Cerebellar nuclear complex (tissue), 1 donor: ENCODE measurements around the gene KDSR.

Experiments
- DNase-seq, 2 experiments: peaks; one replicate each; lab custom pipeline; 2025; lab: John Stamatoyannopoulos, UW

The KDSR gene

GRCh38 chr18:63320123-63320974 is 46.7 kb downstream of the KDSR start:
- no peak for DNase-seq

GRCh38 chr18:63319383-63320122 is 47.5 kb downstream of the KDSR start, which contains the start of gene BCL2:
Gene BCL2 (minus strand): TSS chr18:63319769.
- no peak for DNase-seq

- no peak for DNase-seq
These were observed 48.1 kb downstream of the KDSR start for GRCh38 chr18:63318889-63319382.

DNA sequence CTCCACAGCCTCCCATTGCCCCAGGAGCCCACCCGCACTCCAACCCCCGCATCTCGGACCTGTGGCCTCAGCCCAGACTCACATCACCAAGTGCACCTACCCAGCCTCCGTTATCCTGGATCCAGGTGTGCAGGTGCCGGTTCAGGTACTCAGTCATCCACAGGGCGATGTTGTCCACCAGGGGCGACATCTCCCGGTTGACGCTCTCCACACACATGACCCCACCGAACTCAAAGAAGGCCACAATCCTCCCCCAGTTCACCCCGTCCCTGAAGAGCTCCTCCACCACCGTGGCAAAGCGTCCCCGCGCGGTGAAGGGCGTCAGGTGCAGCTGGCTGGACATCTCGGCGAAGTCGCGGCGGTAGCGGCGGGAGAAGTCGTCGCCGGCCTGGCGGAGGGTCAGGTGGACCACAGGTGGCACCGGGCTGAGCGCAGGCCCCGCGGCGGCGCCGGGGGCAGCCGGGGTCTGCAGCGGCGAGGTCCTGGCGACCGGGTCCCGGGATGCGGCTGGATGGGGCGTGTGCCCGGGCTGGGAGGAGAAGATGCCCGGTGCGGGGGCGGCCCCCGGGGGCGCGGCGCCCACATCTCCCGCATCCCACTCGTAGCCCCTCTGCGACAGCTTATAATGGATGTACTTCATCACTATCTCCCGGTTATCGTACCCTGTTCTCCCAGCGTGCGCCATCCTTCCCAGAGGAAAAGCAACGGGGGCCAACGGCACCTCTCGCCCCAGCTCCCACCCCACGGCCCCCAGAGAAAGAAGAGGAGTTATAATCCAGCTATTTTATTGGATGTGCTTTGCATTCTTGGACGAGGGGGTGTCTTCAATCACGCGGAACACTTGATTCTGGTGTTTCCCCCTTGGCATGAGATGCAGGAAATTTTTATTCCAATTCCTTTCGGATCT is 48.8 kb downstream of the KDSR start:
- DNase-seq = no peak

DNA sequence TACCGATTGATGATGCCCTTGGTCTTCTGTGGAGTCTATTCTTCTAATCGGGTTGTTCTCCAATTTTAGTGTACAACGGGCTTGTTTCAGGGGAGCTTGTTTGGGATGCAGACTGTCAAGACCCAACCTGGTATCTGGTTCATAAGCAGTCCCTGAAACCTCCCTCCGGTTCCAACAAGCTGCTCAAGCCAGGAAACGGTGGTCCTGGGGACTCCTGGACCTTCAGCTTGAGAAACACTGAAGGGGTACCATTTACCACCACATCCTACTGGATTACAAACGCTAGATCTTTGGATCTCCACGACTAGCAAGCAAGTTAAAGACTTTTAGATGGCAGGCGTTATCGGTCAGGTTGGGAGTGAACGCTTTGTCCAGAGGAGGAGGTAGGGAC is 49.5 kb downstream of the KDSR start:
- DNase-seq = no peak

DNA sequence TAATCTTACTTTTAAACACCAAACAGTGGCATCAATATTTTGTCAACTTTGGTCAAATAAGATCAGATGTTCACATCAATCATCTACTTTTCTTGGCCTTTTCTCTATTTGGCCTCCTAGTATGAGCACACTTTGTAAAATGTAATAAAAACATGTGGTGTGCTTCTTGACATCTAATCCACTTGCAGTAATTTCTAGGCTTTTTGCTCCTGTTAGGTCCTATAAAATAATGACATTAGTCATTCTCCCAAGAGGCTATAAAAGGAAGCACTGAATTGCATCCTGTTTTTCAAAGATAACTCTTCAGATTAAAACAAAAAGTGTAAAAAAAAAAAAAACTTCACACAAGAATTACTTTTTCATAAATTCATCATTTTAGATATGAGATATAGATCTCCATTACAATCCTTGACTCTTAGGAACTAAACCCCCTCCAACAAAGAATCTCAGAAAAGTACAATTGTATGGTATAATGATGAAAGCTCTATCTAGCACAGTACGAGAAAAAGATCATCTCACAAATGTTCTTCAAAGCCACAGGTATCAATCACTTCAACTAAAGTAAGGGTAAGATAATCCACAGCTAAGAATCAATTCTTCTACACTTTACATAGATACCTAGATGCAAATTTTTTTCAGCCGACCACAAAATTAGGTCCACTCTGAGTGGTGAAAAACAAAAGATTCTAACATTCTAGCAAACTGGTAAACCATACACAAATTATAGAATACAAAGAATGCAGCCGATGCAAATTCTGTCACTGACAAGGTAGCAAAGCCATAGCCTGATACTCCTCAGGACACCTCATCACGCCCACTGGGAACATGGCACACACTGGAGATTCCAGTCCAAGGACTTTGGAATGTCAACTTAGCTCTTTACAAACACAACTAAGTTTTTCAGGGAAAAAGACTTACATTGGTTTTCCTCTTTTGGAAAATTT is 50.1 kb downstream of the KDSR start:
- no peak for DNase-seq

DNA sequence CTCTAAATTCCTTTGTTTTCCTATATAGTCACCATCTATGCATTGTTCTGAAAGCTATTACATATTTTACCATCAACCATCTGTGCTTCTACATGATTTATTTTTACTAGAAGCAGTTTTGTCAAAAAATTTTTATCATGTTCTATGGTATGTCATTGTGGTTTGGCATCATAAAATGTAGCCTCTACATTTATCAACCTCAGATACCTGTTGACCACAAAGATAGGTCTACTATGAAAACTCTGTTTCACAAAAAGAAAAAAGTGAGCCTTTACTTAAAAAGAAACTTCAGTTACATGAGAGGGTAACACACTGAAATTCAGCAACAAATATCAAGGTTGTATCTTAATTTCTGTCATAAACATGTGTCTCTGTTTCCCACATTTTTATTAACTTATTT is 51.1 kb downstream of the KDSR start:
- no peak for DNase-seq

DNA sequence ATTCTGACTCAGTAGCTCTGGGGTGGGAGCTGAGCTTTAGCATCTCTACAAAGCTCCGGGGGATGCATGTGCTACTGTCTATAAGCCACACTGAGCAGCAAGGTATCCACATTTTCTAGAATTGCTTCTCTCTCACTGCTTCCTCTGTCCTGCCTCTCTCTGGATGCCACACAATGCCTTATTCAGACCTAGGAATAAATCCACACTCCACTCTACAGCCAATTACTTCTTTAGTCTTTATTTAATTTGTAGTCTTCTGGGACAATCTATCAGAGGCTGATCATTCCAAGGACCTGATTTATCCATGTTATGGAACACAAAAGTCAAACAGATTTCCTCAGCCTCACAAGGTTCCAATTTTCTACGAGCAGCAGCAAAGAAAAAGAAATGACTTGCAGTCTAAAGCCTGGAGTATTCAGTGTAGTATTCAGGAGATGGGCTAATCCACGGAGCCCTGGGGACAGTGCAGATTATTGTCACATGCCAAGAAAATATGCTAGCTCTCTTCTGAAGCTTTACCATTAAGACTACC is 51.8 kb downstream of the KDSR start:
- DNase-seq = no peak

DNA sequence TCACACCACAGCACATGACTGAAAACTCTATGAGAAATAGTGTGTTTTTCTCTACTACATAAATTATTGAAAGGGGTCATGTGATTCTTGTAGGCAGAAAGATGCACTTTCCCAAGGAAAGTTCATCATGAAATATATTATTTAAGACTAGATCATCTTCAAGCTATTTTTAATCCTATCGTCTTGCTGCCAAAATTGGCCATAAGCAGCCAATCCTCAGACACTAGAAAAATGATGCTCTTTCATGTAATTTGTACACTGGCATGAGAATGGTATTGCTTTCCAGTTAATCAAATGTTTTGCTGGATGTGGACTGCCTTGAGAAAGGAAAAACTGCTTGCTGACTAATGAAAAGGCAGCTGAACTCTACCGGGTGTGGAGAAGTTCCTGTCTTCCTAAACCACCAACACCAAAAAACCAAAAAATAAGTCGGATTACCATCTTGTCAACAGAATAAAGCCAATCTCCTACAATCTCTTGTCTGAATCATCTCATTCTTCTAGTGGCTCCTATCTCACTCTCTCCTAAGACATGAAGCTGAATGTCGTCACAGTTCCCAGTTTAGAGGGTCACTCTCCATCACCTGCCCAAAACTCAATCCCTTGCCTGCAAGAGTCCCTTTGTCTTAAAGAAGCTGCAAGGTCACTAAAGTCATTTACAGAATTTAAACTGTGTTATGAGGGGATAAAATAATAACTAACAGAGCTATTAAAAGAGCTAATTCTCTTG is 52.8 kb downstream of the KDSR start:
- DNase-seq = no peak

- no peak for DNase-seq
These were observed 53.5 kb downstream of the KDSR start for GRCh38 chr18:63313396-63313917.

DNA sequence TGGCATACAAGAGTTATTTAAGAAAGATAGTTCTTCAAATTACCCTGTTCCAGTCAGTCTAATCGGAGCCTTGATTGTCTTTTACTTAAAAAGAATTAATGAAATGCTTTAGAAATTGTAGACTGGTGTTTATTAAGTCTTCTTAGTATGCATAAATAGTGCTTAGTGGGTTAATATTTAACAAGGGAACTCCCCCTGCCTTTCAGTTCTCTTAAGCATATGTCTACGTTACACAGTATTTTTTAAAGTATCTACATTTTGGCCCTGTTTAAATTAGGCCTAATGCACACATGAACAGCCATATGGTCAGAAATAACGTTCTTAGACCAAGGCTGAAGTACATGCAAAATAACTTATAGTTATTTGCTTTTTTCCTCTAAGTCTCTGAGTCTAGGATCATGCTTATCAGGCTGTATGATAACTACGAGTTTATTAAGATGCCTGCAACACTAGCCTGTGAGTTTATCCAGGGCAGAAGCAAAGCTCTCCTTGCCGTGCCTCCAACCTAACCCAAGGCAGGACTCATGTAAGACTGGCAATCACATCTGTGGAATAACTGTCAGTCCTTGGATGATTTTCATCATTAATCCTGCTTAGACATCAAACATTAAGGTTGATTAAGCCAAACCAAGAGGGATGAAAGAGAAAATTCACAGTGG is 54.1 kb downstream of the KDSR start:
- DNase-seq = no peak

DNA sequence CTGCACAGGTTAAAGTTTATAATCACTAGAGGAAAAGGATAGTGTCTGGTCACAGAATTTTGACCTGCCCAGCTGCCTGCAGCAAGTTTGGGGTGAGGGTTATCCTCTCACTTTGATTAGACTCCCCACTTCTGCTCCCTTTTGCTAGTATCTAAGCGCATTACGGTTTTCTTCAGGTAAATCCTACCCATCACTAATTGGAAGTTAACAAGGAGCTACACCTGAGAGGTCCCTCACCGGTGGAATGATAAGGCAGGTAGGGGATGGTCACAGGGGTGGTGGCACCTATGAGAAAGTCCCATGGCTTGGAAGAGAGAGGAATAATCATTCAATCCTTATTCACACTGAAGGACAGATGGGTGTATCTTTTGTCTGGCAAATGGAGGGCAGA is 55.0 kb downstream of the KDSR start:
- DNase-seq = no peak

- no peak for DNase-seq
These were observed 55.6 kb downstream of the KDSR start for GRCh38 chr18:63311118-63312018.

DNA sequence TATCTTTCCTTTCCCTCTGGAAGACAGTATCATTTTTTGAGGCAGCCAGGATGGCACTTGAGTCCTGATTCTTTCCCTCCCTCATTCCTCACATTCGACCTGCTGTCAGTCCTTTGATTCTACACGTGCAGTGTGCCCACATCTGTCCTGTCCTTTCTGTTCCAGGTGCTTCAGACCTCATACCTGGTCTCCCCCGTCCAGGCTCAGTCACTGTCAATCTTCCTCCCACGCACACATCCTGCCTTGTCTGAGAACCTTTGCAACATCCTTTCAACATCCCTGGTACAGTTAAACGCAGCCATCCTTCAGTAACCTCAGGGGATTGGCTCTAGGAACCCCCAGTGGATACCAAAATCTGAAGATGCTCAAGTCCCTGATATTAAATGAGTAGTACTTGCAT is 57.6 kb downstream of the KDSR start:
- no peak for DNase-seq

- no peak for DNase-seq
These were observed 59.3 kb downstream of the KDSR start for GRCh38 chr18:63307551-63308200.

GRCh38 chr18:63306819-63307550 is 60.0 kb downstream of the KDSR start:
- no peak for DNase-seq

DNA sequence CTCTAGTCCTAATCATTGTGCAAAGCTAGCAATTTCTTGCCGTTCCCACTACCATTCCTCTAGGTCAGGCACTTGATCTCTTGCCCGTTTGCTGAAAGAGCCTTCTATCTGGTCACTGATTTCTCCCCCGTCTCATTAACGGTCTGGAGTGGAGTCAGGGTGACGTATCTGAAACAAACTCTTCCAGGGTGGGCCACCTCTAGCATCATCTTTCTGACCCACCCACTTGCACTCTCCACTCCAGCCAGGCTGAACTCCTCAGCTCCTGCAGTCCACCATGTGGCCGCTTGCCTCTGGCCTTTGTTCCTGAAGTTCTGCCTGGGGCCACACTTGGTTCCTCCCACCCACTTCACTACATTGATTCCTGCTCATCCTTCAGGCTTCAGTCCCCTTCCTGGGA is 60.8 kb downstream of the KDSR start:
- DNase-seq = no peak
